ENCODE measurements around the gene COG1.

DNA sequence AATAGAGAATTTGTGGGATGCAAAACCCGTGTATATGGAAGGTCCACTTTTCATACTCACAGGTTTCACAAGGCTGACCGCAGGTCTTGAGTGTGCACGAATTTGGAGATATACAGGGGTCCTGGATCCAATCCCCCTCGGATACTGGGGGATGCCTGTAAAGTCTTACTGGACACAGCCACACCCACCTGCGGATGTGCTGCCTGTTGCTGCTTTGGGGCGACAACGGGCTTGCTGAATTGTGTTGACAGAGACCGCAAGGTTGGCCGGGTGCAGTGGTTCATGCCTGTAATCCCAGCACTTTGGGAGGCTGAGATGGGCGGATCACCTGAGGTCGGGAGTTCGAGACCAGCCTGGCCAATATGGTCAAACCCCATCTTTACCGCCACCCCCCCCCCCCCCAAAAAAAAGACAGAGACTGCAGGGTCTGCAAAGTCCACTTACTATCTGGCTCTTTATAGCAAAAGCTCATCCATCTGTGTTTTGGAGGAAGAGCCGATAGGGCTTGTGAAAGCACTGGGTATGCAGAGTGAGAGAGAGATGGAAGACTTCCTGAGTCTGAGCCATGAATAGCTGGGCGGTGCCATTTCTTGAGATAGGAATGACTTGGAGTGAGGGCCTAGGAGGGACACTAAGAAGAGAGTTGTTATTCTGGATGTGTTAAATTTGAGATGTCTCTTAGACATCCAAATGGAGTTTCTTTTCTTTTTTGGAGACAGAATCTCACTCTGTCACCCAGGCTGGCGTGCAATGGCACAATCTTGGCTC is 6.4 kb upstream of the COG1 start:
- TF ChIP-seq EZH2 (IDR thresholded peaks at IDR 0.05; ENCODE audit: borderline replicate concordance, low read depth, low read length, severe bottlenecking) = no peak
- TF ChIP-seq, protein P1, sequence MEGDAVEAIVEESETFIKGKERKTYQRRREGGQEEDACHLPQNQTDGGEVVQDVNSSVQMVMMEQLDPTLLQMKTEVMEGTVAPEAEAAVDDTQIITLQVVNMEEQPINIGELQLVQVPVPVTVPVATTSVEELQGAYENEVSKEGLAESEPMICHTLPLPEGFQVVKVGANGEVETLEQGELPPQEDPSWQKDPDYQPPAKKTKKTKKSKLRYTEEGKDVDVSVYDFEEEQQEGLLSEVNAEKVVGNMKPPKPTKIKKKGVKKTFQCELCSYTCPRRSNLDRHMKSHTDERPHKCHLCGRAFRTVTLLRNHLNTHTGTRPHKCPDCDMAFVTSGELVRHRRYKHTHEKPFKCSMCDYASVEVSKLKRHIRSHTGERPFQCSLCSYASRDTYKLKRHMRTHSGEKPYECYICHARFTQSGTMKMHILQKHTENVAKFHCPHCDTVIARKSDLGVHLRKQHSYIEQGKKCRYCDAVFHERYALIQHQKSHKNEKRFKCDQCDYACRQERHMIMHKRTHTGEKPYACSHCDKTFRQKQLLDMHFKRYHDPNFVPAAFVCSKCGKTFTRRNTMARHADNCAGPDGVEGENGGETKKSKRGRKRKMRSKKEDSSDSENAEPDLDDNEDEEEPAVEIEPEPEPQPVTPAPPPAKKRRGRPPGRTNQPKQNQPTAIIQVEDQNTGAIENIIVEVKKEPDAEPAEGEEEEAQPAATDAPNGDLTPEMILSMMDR (IDR thresholded peaks at IDR 0.05; ENCODE audit: borderline replicate concordance, extremely low read depth, low read length, poor library complexity, severe bottlenecking) = no peak

All from DND-41 (cell line).